Lower leg skin (tissue), 3 donors: ENCODE data around the gene TMA7.

Source experiments
- POLR2A ChIP-seq, 2 donors: fragments of 450-650 bp; IDR thresholded peaks; one replicate each; pipeline ENCODE4 v1.6.1; 2016 to 2017; ENCODE audit warnings: antibody characterized with exemption in 2 of 2, mild to moderate bottlenecking in 1 of 2, moderate library complexity in 1 of 2
- TF ChIP-seq, protein P1 (sequence below), 3 donors: fragments of 450-650 bp; IDR thresholded peaks; one replicate each; pipeline ENCODE4 v1.5.1; 2016; ENCODE audit warnings: antibody characterized with exemption in 3 of 3, mild to moderate bottlenecking in 3 of 3, moderate library complexity in 2 of 3

DNA sequence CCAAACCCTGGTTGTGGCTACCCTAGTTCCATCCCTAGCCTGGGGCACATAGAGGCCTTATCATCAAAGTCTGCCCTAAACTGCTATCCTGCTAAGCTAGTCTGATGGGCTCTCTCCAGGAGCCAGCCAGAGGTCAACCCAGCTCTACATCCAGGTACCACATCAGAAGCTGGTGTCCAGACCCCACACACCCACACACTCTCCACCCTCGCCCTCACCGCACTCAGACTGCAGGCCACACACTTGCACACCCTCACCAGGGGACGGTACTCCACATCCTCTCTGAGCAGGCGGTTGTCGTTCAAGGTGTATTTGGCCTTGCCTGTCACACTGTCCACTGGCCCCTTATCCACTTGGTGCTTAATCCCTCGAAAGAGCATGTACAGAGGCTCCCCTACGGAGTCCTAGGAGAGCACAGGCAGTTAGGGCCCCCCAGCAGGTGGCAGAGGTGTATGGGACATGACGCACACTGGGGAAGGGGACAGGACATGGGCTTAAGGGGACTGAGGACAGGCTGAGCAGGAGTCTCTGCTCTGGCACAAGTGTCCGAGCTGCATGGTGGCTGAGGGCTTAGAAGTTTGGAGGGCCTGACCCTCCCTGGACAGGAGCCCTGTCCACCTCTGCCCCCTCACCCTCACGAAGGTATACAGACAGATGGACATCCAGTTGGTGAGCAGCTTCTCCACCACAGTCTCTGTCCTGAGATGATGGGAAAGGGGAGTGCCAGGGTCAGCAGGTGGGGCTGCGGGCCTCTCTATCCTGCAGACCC lies 28.3 kb upstream of the TMA7 start:
- TF ChIP-seq, protein P1, sequence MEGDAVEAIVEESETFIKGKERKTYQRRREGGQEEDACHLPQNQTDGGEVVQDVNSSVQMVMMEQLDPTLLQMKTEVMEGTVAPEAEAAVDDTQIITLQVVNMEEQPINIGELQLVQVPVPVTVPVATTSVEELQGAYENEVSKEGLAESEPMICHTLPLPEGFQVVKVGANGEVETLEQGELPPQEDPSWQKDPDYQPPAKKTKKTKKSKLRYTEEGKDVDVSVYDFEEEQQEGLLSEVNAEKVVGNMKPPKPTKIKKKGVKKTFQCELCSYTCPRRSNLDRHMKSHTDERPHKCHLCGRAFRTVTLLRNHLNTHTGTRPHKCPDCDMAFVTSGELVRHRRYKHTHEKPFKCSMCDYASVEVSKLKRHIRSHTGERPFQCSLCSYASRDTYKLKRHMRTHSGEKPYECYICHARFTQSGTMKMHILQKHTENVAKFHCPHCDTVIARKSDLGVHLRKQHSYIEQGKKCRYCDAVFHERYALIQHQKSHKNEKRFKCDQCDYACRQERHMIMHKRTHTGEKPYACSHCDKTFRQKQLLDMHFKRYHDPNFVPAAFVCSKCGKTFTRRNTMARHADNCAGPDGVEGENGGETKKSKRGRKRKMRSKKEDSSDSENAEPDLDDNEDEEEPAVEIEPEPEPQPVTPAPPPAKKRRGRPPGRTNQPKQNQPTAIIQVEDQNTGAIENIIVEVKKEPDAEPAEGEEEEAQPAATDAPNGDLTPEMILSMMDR (IDR thresholded peaks at IDR 0.05): no peak
- no peak for TF ChIP-seq POLR2A (IDR thresholded peaks at IDR 0.05)
